OCI-LY3 (cell line): ENCODE measurements around the gene MLXIPL.
A peak's percentile ranks its signal among the peaks of the same experiment; 100 is the strongest.

Experiments used
- H2AFZ ChIP-seq: fragments of 200-600, 300-600 bp; shearing (Covaris generic); 2 replicates; pipeline ENCODE4 v1.6.0; 2014; ENCODE audit warnings: antibody characterized with exemption, low read depth, low read length
- H3K27ac ChIP-seq: fragments of 200-600, 300-600 bp; sonication (generic); 2 replicates; pipeline ENCODE4 v1.5.1; 2014; ENCODE audit warnings: mild to moderate bottlenecking, low read length, moderate library complexity, mixed read lengths
- H3K27me3 ChIP-seq: fragments of 200-600, 300-600 bp; sonication (generic); 2 replicates; pipeline ENCODE4 v1.6.1; 2014; ENCODE audit warnings: low read depth, low read length, mixed read lengths
- H3K36me3 ChIP-seq: fragments of 200-600, 300-600 bp; sonication (generic); replicated peaks from 2 replicates; pipeline ENCODE3; 2014; ENCODE audit warnings: low read depth, low read length, mixed read lengths
- H3K4me1 ChIP-seq: fragments of 300-600, 200-600 bp; sonication (generic); 2 replicates; pipeline ENCODE4 v1.6.1; 2014; ENCODE audit warnings: low read length, mixed read lengths
- H3K4me2 ChIP-seq: fragments of 200-600, 300-600 bp; sonication (generic); 2 replicates; pipeline ENCODE4 v1.6.1; 2014; ENCODE audit warnings: low read length, mixed read lengths
- H3K4me3 ChIP-seq: fragments of 300-600, 200-600 bp; sonication (generic); 2 replicates; pipeline ENCODE4 v1.5.1; 2014; ENCODE audit warnings: antibody characterized with exemption, mild to moderate bottlenecking, low read length, moderate library complexity
- H3K79me2 ChIP-seq: fragments of 300-600, 200-600 bp; shearing (Covaris generic); 2 replicates; pipeline ENCODE4 v1.6.1; 2014; ENCODE audit warnings: mild to moderate bottlenecking, low read length, mixed read lengths
- H3K9ac ChIP-seq: fragments of 300-600, 200-600 bp; shearing (Covaris generic); 2 replicates; pipeline ENCODE4 v1.6.0; 2014; ENCODE audit warnings: mild to moderate bottlenecking, low read length, moderate library complexity
- H3K9me3 ChIP-seq: fragments of 200-600, 300-600 bp; shearing (Covaris generic); 2 replicates; pipeline ENCODE4 v1.6.1; 2014; ENCODE audit warnings: low read length, mixed read lengths; ENCODE audit not compliant: insufficient read depth
- H4K20me1 ChIP-seq: fragments of 200-600, 300-600 bp; sonication (generic); 2 replicates; pipeline ENCODE4 v1.6.1; 2016; ENCODE audit warnings: low read length, mixed read lengths; ENCODE audit not compliant: insufficient read depth
- CTCF ChIP-seq: fragments of 200-600, 300-600 bp; sonication (generic); IDR thresholded peaks from 2 replicates; pipeline ENCODE4 v1.5.1; 2014; ENCODE audit warnings: antibody characterized with exemption, low read length, low read depth
- EZH2phosphoT487 ChIP-seq: fragments of 200-600 bp; shearing (Covaris generic); IDR thresholded peaks from 2 replicates; pipeline ENCODE4 v1.6.1; 2018; ENCODE audit warnings: antibody characterized with exemption, mixed run types, low read depth

The MLXIPL gene

GRCh38 chr7:73650524-73650923 is 26.2 kb upstream of the MLXIPL start:
- Histone ChIP-seq H3K27me3 (peaks cover 22% of the 10 kb centered on the region; the same call in 1 of the 2 replicates), H3K27ac (no peak overlapping the region), H3K4me2 (no peak overlapping the region), H3K9ac (no peak overlapping the region), H2AFZ (no peak overlapping the region), H3K79me2 (no peaks in the 10 kb centered on the region), H4K20me1 (no peaks in the 10 kb centered on the region), H3K4me3 (no peak overlapping the region), H3K4me1 (peaks cover 19% of the 10 kb centered on the region), H3K36me3 (no peaks in the 10 kb centered on the region), H3K9me3 (no peaks in the 10 kb centered on the region)
- TF ChIP-seq EZH2phosphoT487 (no peak), CTCF (no peak)

- no peak overlapping the region for H3K27ac ChIP-seq
- no peaks in the 10 kb centered on the region for H3K9me3 ChIP-seq
- H3K4me1 ChIP-seq, result peaks cover 22% of the 10 kb centered on the region
- TF ChIP-seq EZH2phosphoT487 (no peak), CTCF (no peak)
- no peaks in the 10 kb centered on the region for H3K79me2 ChIP-seq
- H2AFZ ChIP-seq, result no peak overlapping the region
- no peaks in the 10 kb centered on the region for H4K20me1 ChIP-seq
- H3K27me3 ChIP-seq, result peaks cover 22% of the 10 kb centered on the region; the same call in 1 of the 2 replicates
- no peaks in the 10 kb centered on the region for H3K36me3 ChIP-seq
- no peak overlapping the region for H3K4me3 ChIP-seq
- H3K9ac ChIP-seq, result no peak overlapping the region
- no peak overlapping the region for H3K4me2 ChIP-seq
Measured at GRCh38 chr7:73649576-73649975, 25.3 kb upstream of the MLXIPL start.

GRCh38 chr7:73648593-73649332 is 24.4 kb upstream of the MLXIPL start:
- TF ChIP-seq EZH2phosphoT487 (no peak), CTCF (no peak)
- Histone ChIP-seq H3K79me2 (no peaks in the 10 kb centered on the region), H3K36me3 (no peaks in the 10 kb centered on the region), H2AFZ (peak overlapping the region; percentile 88; the same call in 1 of the 2 replicates), H3K4me1 (peaks cover 22% of the 10 kb centered on the region), H3K9me3 (no peaks in the 10 kb centered on the region), H3K4me3 (peak overlapping the region; percentile 81), H3K27ac (no peak overlapping the region), H3K4me2 (peak overlapping the region; percentile 75), H4K20me1 (no peaks in the 10 kb centered on the region), H3K9ac (peak overlapping the region; percentile 63), H3K27me3 (peaks cover 22% of the 10 kb centered on the region; the same call in 1 of the 2 replicates)

- Histone ChIP-seq H3K27me3 (peaks cover 22% of the 10 kb centered on the region; the same call in 1 of the 2 replicates), H3K9ac (peak overlapping the region; percentile 63), H3K4me1 (peaks cover 22% of the 10 kb centered on the region)
Measured at GRCh38 chr7:73647725-73648592, 23.6 kb upstream of the MLXIPL start.

More at GRCh38 chr7:73647725-73648592, 23.6 kb upstream of the MLXIPL start:
- Histone ChIP-seq H3K79me2 (no peaks in the 10 kb centered on the region), H4K20me1 (no peaks in the 10 kb centered on the region), H3K4me2 (peak overlapping the region; percentile 75), H2AFZ (peak overlapping the region; percentile 88), H3K4me3 (peak overlapping the region; percentile 81), H3K27ac (no peak overlapping the region), H3K9me3 (no peaks in the 10 kb centered on the region), H3K36me3 (no peaks in the 10 kb centered on the region)
- no peak for TF ChIP-seq EZH2phosphoT487
- peak; percentile 19 for TF ChIP-seq CTCF
